GM19397 (cell line): ENCODE measurements around the gene COL5A3.
"Not testable (repeated sequence)": the region's sequence is repeated elsewhere in the genome, so short reads cannot be mapped to it uniquely, and the experiment has no call there.

Experiments
- ATAC-seq: cut with Tn5 transposase; IDR thresholded peaks from one replicate; pipeline ENCODE4 v1.9.1; 2021; ENCODE audit warnings: mild to moderate bottlenecking, moderate library complexity; ENCODE audit not compliant: unreplicated experiment

The COL5A3 gene

DNA sequence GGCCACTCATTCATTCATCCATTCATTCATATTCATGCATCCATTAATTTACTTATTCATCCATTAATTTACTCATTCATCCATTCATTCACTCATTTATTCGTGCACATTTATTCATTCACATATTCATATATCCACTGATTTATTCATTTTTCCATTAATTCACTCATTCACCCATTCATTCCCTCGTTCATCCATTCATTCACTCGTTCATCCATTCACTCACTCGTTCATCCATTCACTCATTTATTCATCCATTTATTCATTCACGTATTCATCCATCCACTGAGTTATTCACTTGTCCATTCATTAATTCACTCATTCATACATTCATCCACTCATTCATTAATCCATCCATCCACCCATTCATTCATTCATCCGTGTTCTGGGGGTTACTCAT lies 38.2 kb downstream of the COL5A3 start:
- no peak for ATAC-seq

DNA sequence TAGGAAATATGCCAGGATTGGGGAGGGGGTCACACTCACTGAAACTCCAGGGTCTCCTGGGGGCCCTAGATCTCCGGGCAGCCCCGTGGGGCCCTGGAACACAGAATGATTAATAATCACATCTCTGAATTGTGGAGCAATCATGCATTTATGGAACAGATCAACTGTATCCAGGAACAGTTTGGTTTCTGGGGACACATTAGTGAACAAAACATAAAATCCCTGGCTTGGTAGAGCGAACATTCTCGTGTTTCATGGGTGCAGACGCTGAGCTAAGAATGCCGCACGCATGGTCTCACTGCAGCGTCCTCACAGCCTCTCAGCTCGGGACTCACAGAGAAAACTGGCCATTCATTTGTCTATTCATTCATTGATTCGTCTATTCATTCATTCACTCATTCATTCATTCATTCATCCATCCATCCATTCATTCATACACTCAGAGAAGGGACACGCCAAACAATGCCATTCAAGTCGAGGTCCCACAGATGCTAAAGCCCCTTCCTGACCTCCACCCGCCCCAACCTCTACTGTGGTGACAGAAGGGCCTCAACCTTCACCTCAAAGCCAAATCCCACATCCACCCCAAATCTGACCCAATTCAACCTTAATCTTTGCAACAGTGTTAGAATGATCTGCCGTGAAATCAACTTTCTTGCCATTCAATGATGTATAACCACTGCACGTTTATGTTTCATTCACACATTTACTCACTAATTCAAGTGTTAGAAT lies 39.0 kb downstream of the COL5A3 start:
- ATAC-seq: no peak

DNA sequence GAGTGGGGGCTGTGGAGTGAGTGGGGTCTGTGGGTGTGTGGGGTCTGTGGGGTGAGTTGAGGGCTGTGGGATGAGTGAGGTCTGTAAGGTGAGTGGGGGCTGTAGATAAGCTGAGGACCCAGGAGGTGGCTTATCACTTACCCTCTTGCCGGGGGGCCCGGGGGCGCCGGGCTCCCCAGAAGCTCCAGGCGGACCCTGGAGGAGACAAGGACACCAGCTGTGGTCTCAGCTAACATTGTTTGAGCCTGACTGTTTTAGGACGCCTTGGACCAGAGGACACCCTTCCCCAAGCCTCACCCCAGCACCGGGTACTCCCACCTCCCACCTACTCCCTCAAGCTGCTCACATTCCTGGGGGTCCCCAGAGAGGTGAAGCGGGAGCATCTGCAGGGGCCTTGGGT lies 39.8 kb downstream of the COL5A3 start:
- ATAC-seq: no peak

DNA sequence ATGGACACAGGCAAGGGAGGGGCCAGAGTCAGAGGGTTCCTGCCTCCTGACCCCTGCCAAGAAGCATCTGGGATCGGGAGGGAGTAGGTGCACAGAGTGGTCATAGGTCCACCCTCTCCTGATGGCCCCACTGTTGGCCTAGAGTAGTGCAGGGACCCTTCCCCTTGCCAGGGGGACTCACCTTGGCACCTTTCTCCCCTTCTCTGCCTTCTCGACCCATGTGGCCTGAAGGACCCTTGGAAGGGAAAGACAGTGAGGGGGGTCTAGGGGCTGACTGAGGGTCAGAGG lies 40.7 kb downstream of the COL5A3 start:
- no peak for ATAC-seq

DNA sequence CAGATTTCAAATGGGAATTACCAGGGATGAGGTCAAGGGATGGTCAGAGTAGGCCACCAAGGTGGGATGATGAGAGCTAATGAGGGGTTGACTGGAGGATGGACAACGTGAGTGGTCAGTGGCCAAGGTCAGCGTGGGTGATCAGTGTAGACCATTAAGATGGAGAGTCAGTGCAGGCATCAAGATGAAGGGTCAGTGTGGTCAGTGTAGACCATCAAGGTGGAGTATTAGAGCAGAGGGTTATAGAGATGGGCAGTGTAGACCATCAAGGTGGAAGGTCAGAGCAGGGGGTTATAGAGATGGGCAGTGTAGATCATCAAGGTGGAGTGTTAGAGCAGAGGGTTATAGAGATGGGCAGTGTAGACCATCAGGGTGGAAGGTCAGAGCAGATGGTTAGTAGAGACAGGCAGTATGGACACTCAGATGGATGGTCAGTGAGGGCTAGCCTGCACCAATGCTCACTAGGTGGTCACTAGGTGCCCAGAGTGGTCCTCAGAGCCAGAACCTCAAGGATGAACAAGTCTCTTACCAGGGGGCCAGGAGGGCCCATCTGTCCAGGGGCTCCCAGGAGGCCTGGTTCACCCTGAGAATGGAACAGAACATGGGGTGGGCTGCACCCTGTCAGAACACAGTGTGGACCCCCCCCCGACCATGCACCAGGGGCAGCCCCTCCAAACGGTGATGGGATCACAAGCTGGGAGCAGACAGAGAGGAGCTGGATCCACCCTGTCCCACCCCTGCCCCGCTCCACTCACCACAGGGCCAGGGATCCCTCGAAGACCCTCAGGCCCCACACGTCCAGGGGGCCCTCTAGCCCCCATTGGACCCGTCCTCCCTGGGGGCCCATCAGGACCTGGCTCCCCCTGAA lies 41.2 kb downstream of the COL5A3 start:
- no peak for ATAC-seq

DNA sequence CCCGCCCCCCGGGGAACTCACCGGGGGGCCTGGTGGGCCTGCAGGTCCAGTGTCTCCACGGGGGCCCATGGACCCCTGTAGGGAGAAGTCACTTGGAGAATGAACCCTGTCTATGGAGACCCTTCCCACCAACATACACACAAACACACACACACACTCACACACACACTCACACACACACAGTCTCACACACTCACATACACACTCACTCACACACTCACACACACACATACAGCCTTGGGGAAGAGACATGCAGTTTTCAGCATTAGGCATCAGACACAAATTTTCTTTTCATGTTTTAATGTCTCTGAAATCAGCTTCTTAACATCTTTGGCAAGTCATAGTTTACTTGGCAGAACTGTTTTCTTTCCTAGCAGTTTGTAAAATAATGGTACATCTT lies 43.0 kb downstream of the COL5A3 start:
- no peak for ATAC-seq

DNA sequence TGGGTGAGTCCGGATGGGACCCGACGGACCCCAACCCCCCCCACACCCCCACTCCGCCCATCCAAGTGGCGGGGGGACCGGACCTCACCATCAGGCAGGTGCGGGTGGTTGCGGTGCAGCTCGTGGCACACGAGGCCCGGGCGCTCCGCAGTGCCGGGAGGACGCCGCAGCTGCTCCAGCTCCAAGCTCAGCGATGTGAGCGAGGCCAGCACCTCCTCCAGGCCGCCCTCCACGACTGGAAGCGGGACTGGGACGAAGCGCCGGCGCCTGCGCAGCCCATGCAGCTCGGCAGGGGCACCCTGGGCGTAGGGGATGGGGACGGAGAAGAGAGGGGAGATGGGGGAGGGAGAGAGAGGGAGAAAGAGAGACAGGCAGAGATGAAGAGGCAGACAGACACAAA lies 43.9 kb downstream of the COL5A3 start:
- ATAC-seq: no peak

DNA sequence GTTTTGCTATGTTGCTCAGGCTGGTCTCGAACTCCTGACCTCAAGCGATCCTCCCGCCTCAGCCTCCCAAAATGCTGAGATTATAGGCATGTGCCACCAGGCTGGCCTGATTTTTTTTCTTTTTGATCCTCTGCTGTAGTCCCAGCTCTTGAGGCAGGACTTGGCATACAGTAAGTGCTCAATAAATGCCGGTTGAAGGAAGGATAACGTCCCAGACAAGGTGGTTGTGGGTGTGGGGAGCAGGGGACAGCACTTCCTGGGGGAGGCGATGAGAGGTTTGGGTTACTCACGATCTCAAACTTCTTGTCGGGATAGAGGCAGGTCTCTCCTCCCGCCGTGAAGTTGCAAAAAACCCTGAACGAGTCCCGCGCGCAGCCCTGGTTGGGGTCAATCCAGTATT lies 44.3 kb downstream of the COL5A3 start:
- ATAC-seq: no peak

DNA sequence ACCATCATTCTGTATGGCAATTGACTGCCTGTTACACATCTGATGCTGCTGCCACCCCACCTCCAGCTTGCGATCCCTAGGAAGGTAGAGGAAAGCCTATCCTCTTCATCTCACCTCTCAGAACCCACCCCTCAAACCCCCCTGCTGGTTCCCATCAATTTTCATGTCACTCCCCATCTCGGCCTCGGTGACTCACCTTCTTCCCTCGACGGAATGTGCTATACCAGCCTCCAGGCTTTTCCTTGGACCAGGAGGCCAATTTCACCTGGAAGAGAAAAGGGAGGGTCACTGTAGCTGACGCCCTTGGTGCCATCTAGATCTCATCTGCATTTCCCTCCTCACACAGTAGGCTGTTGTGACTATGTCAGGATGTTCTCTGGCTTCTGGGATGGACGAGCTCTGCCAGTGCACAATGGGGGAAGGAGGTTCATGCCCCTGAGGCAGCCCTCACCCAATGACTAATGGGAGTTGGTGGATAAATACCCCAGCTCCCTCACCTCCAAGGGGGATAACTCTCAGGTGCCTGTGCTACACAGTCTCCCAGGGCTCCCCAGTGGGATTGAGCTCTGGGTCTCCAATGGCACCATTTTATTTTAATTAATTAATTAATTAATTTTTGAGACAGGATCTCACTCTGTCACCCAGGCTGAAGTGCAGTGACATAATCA lies 47.5 kb downstream of the COL5A3 start:
- no peak for ATAC-seq

DNA sequence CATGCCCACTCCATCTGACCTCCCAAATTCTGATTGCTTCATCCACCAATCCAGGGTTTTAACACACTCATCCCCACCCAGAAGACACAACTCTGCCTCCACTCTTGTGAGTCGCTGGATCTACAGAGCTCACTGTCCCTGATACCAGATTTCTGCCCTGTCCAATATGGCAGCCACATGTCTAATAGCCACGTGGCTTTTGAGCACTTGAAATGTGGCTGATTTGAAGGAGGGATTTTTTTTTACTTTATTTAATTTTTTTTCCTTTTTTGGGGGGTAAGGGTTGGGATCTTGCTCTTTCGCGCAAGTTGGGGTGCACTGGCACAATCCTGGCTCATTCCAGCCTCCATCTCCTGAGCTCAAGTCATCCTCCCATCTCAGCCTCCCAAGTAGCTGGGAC lies 49.2 kb downstream of the COL5A3 start:
- no peak for ATAC-seq

DNA sequence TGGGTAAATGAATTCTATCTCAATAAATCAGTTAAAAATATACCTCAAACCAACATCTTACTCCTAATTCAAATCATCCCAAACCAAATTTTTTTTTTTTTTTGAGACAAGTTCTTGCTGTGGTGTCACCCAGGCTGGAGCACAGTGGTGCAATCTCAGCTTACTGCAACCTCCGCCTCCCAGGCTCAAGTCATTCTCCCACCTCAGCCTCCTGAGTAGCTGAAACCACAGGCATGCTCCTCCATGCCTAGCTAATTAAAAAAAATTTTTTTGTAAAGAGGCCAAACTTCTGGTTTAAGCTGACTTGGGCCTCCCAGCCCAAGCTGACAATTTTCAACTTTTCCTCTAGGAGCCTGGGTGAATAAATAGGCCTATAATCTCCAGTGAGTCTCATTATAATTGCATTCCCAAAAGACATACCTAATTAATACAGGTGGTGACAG lies 51.9 kb downstream of the COL5A3 start:
- ATAC-seq: no peak

DNA sequence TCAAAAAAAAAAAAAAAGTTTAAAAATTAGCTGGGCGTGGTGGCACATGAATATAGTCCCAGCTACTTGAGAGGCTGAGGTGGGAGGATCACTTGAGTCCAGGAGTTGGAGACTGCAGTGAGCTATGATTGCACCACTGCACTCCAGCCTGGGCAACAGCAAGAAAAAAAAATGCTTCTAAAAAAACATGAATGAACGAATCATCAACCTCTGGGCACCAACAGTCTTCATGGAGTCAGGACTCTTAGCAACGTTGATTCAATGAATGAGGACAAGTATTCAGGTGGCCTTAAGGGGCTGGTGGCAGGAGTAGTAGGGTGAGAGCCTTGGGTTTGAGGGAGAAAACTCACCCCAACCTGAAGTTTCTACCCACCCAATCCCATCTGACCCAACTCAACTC lies 53.3 kb downstream of the COL5A3 start:
- no peak for ATAC-seq

DNA sequence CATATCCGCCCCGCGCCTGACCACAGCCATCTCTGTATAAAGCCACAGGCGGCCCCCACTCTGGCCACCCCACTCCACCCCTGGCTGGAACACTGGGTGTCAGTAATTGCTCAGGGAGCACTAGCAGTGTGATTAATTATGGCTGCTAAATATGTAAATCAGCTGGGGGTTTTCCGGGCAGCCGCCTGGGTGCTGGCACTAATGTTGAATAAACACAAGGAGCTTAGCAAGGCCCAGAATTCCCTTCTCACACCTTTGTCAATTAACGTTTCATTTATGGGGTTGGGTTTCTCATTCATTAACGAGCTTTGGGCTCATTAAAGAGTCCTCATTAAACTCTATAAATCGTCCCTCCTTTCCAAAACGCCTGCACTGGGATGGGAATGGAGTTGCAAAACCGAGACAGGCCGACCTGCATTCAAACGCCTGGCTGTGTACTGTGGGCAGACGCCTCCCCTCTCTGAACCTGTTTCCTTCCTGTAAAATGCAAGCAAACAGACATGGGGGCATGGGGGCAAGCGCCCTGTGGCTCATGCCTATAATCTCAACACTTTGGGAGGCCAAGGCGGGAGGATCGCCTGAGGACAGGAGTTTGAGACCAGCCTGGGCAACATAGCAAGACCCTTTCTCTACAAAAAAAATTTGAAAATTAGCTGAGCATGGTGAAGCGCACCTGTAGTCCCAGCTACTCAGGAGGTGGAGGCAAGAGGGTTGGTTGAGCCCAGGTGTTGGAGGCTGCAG lies 56.3 kb downstream of the COL5A3 start:
- no peak for ATAC-seq

DNA sequence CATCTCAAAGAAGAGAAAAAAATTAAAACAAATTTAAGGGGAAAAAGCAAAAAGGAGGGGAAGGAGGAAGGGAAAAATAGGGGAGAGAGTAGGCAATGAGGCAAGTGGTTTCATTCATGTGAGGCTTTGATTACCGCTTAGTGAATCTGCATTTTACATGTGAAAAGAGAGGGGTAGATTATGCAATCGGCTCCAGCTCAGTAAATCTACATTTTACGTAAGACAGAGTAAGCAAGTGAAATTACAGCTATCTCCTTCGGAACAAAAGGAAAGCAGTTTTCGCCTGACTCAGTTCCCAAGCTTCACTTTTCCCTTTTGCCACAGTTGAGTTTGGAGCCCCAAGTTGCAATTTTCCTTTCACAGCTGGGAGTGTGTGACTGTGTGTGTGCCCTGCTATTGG lies 58.0 kb downstream of the COL5A3 start:
- no peak for ATAC-seq

DNA sequence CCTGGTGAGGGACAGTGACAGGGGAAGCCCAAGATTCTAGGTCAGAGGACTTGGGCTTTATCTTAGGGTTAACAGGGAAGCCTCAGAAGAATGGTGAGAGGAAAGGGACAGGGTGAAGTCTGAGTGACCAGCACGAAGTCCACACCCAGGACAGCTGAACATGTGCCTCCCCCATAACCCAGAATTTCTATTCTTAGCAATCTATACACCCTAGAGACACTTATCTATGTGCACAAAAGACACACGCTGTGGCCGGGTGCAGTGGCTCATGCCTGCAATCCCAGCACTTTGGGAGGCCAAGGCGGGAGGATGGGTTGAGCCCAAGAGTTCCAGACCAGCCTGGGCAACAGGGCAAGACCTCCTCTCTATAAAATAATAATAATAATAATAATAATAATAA lies 62.9 kb downstream of the COL5A3 start:
- no peak for ATAC-seq

DNA sequence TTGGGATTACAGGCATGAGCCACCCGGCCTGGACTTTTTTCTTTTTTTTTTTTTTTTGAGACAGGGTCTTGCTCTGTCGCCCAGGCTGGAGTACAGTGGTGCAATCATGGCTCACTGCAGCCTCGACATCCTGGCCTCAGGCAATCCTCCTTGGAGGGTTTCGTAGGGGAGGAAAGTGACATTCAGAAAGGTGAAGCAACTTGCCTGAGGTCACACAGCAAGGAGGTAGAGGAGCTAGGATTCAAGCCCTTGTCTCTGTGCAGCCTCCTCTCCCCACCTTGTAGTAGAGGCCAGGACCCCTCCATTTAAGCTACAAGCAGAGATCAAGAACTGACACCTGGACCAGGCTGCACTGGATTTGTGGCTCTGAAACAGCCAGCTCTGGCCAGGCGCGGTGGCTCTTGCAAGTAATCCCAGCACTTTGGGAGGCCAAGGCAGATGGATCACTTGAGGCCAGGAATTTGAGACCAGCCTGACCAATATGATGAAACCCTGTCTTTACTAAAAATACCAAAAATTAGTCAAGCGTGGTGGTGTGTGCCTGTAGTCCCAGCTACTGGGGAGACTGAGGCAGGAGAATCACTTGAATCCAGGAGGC lies 63.7 kb downstream of the COL5A3 start:
- ATAC-seq: not testable (repeated sequence)

DNA sequence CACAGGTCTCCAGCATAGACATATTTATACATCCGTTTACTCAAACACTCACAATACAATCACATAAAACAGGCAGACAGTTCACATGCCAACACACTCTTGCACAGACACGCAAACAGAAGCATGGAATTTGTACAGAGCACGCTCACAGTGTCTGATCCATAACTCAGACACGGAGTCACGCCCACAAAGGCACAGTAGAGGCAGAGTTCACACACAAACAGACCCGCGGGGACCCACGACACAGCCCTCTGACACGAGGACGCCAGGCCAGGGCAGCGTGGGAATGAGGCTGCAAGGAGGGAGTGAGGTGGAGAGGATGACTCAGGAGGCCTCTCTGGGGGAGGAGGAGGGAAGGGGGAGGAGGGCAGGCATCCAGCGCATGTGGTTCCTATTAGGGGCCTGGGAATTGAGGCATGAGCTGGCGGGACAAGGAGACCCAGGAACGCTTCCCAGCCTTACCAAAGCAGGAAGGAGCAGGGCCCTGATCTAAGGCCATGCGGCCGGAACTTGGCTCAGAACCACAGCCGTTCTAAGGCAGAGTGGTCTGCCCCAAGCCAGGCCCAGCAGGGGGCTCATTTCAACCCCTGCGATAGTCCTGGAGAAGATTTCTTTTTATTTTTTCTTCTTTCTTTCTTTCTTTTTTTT lies 64.9 kb downstream of the COL5A3 start:
- ATAC-seq: no peak

DNA sequence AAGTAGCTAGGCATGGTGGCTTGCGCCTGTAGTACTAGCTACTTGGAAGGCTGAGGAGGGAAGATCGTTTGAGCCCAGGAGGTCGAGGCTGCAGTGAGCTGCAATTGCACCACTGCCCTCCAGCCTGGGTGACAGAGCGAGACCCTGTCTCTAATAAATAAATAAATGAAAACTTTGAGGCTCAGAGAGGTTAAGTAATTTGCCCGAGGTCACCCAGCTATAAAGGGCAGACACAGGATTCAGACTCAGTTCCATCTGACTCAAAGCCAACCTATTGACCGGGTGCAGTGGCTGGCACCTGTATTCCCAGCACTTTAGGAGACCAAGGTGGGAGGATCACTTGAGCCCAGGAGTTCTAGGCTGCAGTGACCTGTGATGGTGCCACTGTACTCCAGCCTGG lies 66.6 kb downstream of the COL5A3 start:
- ATAC-seq: no peak

DNA sequence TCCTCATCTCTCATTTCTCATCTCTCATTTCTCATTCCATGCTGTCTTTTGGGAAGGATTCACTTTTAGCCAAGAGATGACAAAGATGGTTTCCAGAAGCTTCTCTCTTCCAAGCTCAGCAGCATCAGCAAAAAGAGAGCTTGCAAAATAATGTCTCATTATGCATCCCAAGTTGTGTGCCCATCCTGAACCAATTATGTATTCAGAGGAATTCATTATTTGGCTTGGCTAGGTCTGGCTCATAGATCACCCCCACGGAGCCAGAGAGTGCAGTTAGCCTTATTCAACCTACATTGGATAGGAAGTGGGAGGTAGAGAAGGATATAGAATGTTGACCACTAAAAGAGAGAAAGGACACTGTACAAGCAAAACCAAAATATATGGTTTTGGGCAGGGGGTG lies 68.6 kb downstream of the COL5A3 start:
- no peak for ATAC-seq

DNA sequence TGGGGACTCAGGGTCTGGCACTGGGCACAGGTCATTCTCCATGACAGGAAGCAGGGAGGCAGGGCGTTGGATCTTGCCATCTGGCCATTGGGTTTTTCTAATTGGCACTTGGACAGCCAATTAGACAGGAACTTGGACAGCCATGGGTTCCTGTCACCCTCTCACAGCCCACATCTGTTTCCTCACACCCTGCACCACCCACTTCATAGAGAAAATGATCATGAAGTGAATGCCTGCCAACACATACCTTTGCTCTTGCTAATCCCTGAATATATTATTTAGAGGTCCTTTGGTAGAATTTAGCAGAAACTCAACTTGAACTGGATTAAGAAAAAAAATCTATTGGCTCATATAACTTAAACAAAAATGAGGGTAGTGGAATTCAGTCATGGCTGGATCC lies 69.1 kb downstream of the COL5A3 start:
- ATAC-seq: no peak
